HT-29 (cell line): ENCODE measurements around the gene SMKR1. TPM values are rescaled to one million over a fixed set of nuclear protein-coding genes. Genes with fewer than 3 reads are reported as not detected.
A peak's percentile ranks its signal among the peaks of the same experiment; 100 is the strongest.
"Not testable (repeated sequence)": the region's sequence is repeated elsewhere in the genome, so short reads cannot be mapped to it uniquely, and the experiment has no call there.

Source experiments
- DNase-seq: peaks from one replicate; pipeline ENCODE4 v3.0.0-alpha.2; 2015; ENCODE audit warnings: low spot score
- total RNA-seq: library from RNA; depleted of rRNA; stranded (reverse); fragments of >200 nt; shearing (Covaris generic); gene quantifications from 2 replicates; pipeline ENCODE4 v1.2.3, GENCODE V29; 2014

SMKR1 gene
- total RNA-seq, 1 experiment from 2014 or later, result 3.5 TPM

DNA sequence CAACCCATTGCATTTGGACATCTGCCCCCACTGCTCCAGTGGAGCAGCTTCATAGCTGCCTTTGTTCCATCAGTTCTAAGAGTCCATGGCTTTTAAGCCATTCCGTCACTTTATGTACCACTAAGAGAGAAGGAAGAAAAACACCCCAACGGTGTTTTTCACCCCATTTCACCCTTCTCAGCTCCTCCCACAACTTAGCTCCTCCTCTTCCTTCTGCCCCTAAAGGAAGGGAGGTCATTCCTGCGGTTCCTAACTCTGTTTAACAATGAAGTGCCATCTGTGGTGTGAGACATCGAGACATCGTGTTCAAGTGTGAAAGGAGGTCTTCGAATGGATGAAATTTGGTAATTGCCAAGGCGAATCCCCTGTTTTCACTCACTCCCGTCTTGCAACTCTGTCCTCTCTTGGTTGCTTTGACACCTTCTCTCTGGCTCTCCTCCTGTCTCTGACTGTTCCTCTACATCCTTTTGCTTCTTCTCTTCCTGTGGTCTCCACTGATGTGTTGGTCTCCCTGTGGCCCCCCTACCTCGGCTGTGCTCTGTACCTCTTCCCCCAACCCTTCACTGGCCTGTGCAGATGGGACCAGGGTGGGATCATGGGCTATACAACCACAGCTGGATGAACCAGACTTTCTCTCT lies 23.0 kb downstream of the SMKR1 start:
- DNase-seq, result no peak

DNA sequence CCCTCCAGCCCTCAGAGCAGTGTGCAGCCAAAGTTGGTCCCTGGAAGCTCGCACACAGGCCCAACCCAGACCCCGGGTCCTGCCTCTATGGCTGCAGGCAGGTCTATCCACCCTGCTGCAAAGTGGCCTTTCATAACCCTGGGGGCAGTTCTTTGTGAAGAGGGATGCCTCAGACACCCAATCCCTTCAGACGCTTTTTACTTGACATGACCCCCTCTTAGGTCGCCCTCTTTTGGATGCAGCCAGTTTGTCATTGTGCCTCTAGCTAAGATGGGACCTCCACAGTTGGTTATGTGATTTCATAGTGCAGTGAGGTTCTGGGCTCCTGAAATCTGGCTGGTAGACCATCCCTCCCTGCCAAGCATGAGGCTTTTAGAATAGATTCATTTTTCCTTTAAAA lies 27.3 kb downstream of the SMKR1 start:
- DNase-seq, result no peak

DNA sequence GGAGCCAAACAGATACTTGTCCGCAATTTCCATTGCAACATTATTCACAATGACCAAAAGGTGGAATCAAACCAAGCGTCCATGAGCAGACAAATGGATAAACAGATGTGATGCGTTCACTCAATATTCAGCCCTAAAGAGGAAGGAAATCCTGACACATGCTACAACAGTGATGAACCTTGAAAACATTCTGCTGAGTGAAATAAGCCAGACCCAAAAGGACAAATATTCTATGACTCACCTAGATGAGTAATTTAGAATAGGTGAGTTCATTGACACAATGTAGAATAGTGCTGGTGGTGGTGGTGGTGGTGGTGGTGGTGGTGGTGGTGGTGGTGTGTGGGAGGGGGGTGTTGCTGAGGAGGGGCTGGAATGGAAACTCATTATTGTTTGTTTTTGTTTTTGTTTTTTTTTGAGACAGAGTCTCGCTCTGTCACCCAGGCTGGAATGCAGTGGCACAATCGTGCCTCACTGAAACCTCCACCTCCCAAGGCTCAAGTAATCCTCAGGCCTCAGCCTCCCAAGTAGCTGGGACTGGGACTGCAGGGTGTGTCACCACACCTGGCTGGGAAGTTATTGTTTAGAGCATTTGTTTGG lies 28.6 kb downstream of the SMKR1 start:
- DNase-seq, result no peak

DNA sequence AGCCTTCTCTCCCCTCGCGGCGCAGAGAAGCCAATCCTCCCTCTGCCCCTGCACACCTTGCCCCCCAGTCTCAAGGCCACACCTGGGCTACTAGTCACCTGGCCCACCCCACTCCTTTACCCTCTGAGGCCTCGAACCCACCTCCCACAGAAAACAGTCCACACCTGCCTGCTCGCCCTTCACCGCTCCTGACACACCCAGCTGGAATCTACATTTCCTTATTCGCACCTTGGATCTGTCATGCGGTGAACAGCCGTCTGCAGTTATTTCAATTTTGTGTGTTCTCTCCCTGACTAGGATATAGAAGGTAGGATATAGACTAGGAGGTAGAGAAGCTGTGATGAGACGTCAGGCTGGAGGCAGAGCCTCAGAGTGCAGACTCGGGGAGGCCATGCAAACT lies 29.4 kb downstream of the SMKR1 start:
- no peak for DNase-seq

DNA sequence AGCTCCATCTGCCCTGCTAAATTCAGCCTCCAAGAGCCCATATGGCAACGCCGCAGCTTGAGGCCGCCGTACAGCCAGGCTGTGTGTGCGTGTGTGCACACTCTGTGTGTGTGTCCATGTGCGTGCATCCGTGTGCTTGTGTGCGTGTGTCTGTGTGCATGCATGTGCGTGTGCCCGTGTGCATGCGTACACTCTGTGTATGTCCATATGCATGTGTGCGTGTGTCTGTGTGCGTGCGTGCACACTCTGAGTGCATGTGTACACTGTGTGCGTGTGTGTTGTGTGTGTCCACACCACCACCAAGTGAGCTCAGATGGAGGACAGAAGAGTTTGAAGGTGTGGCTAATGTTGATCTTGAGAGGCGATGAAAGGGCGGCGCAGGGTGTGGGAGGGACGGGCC lies 30.0 kb downstream of the SMKR1 start:
- DNase-seq, result no peak

DNA sequence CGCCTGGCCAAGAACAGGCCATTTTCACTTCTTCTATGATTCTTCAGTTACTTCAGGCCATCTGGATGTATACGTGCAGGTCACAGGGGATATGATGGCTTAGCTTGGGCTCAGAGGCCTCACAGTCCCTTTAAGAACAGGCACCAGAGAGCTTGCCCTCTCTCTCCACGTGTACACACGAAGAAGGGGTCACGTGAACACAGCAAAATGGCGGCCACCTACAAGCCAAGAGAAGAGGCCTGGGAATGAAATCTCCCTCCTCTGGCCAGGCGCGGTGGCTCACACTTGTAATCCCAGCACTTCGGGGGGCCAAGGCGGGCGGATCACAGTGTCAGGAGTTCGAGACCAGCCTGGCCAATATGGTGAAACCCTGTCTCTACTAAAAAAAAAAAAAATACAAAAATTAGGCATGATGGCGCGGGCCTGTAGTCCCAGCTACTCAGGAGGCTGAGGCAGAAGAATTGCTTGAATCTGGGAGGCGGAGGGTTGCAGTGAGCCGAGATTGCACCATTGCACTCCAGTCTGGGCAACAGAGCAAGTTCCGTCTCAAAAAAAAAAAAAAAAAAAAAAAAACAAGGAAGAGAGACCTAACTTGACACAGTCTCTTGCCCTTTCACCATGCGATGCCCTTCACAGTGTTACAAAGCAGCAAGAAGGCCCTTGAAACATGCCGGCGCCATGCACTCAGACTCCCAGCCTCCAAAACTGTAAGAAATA lies 32.4 kb downstream of the SMKR1 start:
- DNase-seq, result not testable (repeated sequence)

DNA sequence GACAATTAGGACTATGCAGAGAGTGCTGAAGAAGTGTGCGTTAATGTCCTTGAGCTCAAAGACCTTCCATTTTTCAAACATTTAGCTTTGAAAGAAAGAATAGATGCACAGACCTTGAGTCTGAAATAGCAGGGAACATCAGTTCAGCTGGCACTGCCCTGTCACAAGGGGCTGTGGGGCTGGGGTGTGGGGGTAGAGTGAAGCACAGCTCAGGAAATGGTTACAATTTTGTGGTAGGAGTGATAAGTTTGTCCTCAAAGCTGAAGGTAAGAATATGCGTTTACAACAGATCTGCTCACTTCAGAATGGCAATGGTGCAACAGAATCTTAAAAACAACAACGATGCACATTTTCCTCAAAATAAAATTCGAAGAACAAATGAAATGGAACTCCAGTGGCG lies 33.6 kb downstream of the SMKR1 start:
- no peak for DNase-seq

DNA sequence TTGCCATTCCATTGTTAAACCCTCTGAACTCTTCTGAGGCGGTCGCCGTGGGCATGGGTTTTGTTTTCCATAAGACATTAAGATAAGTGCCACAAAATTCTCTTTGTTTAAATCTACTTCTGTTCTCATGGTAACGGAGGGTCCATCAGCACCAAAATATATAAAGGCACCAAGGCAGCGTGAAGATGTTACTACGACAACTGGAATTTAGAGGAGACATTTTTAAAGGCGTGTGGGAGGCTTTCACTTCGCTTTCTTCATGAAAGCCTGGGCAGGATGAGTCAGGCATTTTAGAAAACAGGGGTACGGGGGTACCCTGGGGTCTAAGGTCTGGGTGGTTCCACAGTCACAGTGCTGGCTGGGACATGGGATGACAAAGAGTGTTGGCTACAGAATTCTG lies 34.0 kb downstream of the SMKR1 start:
- no peak for DNase-seq

DNA sequence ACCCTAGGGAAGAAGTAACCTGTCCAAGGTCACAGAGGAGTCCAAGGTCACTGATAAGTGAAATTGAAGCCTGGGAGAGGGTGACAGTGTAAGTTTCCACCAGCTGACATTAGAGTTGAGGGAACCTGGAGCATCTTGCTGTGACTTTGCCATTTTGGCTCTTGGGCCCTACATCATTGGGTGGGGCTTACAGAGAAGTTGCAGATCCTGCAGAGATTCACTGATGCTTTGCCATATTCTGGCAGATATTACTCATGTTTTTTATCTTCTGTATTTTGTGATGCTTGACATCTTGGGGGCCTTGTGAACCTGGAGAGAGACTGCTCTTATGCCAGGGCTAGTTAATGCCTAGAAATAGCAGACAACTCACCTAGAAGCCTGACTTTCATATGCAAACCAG lies 36.5 kb downstream of the SMKR1 start:
- no peak for DNase-seq

DNA sequence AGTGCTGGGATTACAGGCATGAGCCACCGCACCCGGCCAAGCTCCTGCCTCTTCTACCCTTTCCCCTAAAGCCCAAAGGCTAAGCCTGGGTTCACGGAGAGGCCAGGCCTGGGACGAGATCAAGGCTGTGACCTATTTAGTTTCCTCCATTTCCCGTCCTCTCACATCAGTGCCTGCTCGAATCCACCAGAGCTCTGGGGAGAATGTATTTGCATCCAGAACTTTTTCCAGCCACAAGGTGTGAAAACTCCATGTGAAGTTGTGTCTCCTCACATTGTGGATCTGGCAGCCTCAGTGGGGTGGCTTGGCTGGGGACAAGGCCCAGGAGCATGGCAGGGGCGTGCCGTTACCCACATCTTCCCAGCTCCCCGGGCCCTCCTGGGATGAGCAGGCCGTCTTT lies 38.0 kb downstream of the SMKR1 start:
- no peak for DNase-seq

DNA sequence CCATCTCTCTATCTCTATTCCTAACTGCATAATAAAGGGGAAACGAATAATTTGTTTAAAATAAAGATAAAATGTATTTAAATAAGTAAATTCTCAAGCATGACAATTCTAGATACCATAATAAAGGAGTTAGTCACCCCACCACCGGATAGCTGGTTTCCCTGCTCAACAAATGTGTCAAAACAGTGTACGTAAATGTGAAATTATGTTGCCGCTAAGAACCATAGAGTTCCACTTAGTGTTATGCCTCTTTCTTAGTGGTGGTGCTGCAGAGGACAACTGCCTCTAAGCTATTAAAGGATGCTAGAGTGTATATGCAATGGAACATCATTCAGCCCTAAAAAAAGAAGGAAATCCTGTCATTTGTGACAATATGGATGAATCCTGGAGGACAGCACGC lies 42.4 kb downstream of the SMKR1 start:
- no peak for DNase-seq

DNA sequence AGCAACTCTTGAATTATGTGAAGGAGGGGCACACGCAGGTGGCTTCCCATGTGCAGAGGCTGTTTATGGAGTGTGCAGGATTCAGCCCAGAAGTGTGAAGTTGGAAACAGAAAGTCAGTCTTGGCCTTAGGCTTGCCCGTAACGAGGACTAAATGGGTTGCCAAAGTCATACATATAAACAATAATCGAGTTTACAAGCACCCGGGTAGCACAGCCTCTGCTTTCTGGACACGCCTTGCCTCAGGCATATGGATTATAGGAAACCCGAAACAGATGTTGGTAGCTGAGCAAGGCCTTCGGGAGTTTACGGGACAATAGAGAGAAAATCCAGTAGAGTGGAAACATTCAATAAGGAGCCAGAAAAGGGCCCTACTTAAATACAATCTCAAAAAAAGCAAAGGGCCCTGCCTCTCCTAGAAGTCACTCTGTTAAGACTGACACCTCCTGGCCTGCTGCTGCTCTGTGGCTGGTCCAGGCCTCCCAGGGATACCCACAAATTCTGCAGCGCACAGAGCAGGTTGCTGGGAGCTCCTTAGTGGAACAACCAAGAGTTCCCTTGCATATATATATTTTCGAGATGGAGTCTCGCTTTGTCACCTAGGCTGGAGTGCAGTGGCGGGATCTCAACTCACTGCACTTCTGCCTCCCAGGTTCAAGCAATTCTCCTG lies 48.5 kb downstream of the SMKR1 start:
- no peak for DNase-seq

DNA sequence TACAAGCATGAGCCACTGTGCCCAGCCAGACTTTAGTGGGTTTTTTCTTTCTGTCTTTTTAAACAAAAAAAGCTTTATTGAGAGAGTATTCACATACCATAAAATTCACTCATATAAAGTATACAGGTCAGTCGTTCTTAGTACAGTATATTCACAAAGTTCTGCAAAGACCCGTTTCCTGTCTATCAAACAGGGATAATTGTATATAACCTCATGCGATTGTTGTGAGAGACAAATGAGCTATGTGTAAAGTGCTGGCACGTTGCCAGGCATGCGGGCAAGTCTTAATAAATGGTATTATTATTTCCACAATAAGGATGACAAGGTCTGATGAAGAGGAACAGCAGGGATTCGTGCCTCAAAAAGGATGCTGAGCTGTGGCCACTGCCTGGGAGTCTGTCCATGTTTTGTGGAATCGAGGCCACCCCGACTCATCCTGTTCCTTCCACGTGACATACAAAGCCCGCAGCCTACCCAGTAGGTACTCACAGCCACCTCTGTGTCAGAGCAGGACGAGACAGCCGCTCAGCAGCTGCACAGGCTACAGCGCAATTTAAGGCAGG lies 51.6 kb downstream of the SMKR1 start:
- DNase-seq, result peak; percentile 29

DNA sequence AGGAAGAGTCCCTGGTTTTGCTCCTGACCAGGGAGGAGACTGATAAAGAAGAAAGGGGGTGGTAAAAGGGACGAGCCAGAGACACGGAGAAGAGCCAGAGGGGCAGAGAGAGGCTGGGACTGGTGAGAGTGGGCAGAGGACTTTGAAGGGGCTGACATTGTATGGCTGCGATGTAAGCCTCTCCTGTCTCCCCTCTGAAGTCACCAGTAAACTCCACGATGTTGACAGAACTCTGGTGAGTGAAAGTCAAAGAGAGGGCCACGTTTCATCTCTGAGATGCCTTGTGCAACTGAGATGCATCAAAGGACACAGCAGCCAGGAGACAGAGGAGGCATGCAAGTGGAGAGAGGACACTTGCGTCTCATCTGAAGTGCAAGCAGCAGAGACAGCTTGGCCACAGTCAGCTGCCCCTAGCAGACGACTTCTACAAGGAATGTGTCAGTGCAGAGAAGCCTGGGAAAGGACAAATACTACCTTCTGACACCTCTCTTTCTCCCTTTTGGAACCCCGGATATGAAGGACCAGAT lies 54.3 kb downstream of the SMKR1 start:
- DNase-seq, result no peak

DNA sequence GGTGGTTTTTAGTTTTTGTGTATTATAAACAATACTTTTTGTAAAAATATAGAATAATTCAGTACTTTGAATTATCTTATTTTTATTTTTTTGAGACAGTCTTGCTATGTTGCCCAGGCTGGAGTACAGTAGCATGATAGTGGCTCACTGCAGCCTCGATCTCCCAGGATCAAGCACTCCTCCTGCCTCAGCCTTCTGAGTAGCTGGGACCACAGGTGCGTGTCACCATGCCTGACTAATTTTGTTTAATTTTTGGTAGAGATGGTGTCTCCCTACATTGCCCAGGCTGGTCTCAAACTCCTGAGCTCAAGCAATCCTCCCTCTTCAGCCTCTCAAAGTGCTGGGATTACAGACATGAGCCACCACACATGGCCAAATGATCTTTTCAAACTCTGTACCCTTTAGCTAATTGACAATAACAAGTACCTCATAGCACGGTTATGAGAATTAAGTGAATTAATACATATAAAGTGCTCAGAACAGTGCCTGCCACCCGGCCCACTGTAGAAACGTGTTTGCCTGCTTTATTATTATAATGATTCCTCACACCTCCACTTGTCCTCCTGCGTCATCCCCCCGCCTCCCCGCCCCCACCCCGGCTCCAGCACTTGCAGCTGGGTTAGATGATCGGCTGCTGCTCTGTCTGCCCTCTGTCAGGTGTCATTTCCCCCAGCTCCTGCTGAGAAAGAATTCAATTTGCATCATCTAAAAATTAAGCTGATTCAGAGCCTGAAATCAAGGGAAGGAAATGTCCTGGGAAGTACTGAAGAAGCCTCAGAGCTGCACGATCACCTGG lies 55.6 kb downstream of the SMKR1 start:
- DNase-seq, result no peak

DNA sequence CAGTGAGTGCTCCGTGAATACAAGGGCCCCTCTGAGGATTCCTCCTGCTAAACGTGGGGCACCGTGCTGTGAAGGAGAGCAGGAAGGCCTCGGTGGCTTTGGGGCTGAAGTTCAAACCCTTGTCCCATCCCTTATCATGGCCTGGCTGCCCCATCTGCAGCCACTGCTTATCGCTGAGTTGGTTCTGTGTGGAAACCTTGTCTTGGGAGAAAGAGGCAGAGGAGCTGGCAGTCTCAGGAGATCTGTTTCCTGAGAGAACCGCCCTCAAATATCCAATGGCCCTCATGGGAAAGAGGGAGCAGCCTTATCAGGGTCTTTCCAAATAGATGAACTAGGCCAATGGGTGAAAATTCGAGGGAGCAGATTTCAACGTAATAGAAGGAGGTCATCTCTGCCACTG lies 57.2 kb downstream of the SMKR1 start:
- no peak for DNase-seq

DNA sequence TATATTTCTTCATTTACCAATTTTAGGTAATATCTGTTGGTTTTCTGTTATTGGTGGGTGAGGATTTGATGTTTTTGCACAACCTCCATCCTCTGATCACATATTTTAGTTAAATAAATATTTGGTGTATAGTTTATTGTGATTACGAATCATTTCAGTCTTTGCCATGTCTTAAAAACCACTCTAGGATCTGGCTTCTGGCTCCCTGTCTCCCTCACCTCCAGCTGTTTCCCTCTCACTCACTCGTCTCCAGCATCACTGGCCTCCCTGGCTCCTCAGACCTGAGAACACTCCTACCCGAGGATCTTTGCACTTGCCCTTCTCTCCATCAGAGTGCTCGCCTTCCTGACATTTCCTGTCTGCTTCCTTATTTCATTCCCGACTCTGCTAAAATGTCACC lies 58.5 kb downstream of the SMKR1 start:
- DNase-seq, result no peak

DNA sequence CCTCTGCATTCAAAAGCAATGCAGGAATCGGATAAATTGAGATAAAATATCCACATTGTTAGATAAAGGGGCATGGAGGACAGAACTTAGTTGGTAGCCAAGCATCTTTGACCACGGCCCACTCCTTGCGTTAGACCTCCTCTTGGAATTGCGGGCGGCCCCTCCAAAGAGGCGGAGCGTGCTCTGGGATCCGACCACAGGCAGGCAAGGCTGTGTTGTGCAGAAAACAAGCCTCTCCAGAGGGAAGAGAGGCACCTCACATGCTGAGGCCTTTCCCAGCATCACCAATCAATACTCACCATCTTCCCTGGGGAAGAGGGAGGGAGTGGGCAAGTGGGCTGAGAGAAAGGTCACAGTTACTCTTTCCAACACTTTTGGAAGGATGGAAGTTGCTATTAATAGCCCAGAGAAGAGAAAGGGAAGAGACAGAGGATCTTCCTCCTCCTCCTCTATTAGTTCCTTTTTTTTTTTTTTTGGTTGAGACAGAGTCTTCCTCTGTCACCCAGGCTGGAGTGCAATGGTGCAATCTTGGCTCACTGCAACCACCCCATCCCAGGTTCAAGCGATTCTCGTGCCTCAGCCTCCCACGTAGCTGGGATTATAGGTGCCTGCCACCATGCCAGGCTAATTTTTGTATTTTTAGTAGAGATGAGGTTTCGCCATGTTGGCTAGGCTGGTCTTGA lies 59.5 kb downstream of the SMKR1 start:
- no peak for DNase-seq
